Uterus (tissue), 4 donors: Measurements from ENCODE around the gene PCGF1. TPM values are rescaled to one million over a fixed set of nuclear protein-coding genes. Genes with fewer than 3 reads are reported as not detected.

ENCODE experiments used
- DNase-seq, 2 donors: peaks; one replicate each; pipeline ENCODE4 v3.0.0-alpha.2; 2019 to 2020
- H3K27ac ChIP-seq, 2 donors: fragments of 200-600 bp; sonication (generic); 1 replicate in 1 of 2; 2 replicates in 1 of 2; pipeline ENCODE4 v1.5.1; 2016 to 2018
- H3K27me3 ChIP-seq, 2 donors: fragments of 200-600 bp; sonication (generic); one replicate each; pipeline ENCODE4 v1.5.1; 2018 to 2019; ENCODE audit warnings: control low read depth in 1 of 2
- H3K36me3 ChIP-seq, 2 donors: fragments of 200-600 bp; sonication (generic); one replicate each; pipeline ENCODE4 v1.5.1; 2019; ENCODE audit warnings: control low read depth in 1 of 2
- H3K4me1 ChIP-seq, 2 donors: fragments of 200-600 bp; sonication (generic); one replicate each; pipeline ENCODE4 v1.5.1; 2018 to 2019; ENCODE audit warnings: control low read depth in 1 of 2
- H3K4me3 ChIP-seq, 2 donors: fragments of 200-600 bp; sonication (generic); 1 replicate in 1 of 2; 2 replicates in 1 of 2; pipeline ENCODE4 v1.5.1; 2018 to 2019; ENCODE audit warnings: mild to moderate bottlenecking in 1 of 2
- H3K9me3 ChIP-seq, 2 donors: fragments of 200-600 bp; sonication (generic); one replicate each; pipeline ENCODE4 v1.5.1; 2019; ENCODE audit warnings: control low read depth in 1 of 2
- CTCF ChIP-seq, 4 experiments: fragments of 200-600 bp in 2 of 4; fragments of 450-650 bp in 2 of 4; sonication (generic) in 2 of 4; IDR thresholded peaks; one replicate each; pipeline ENCODE4 v1.5.1; 2016 to 2019; ENCODE audit warnings: antibody characterized with exemption in 4 of 4, mild to moderate bottlenecking in 2 of 4, moderate library complexity in 1 of 4
- POLR2A ChIP-seq, 2 donors: fragments of 450-650 bp; IDR thresholded peaks; one replicate each; pipeline ENCODE4 v1.6.1; 2016; ENCODE audit warnings: antibody characterized with exemption in 2 of 2, mild to moderate bottlenecking in 1 of 2, moderate library complexity in 1 of 2
- intact Hi-C: fragments of 100-400 bp; cut with DNase I; formaldehyde crosslinking; loops from one replicate; pipeline ENCODE4 v1.15.1; 2023; ENCODE audit warnings: low total_unique reads
- total RNA-seq, 4 donors: library from RNA; depleted of rRNA in 3 of 4; stranded (reverse); fragments of >200 nt in 3 of 4; gene quantifications; one replicate each; pipeline versions ENCODE4 v1.1.0 to v1.2.4, GENCODE V29; 2014 to 2023
- donor health status: DM: yes; HTN: yes; CAD: no.

PCGF1 gene
- total RNA-seq, 4 donors from 2014 or later: 2.9 to 11.3 (median 9.7) TPM

GRCh38 chr2:74503506-74504475, 3.7 kb downstream of the PCGF1 start:
- no peaks in the 10 kb centered on the region for H3K36me3 ChIP-seq
- peaks cover 4 to 17% of the 10 kb centered on the region in 2 donors for H3K27me3 ChIP-seq
- no peaks in the 10 kb centered on the region for H3K9me3 ChIP-seq
- H3K4me1 ChIP-seq: peaks cover 0 to 15% of the 10 kb centered on the region in 2 donors
- TF ChIP-seq POLR2A (IDR thresholded peaks at IDR 0.05): no peak
- no peak for TF ChIP-seq CTCF (IDR thresholded peaks at IDR 0.05)
- intact Hi-C loops: no loop called here
- DNase-seq: no peak
- peak overlapping the region; percentile 23 to 38 for H3K4me3 ChIP-seq
- peak overlapping the region in 1 of 2 donors; percentile 77 for H3K27ac ChIP-seq

GRCh38 chr2:74502720-74503505, 4.6 kb downstream of the PCGF1 start:
- peak overlapping the region in 1 of 2 donors; percentile 77 for H3K27ac ChIP-seq
- peak; percentile 61 to 69 for DNase-seq
- peaks cover 4 to 26% of the 10 kb centered on the region in 2 donors for H3K27me3 ChIP-seq
- H3K36me3 ChIP-seq: no peaks in the 10 kb centered on the region
- H3K4me3 ChIP-seq: peak overlapping the region; percentile 23 to 38
- no peaks in the 10 kb centered on the region for H3K9me3 ChIP-seq
- no peak for TF ChIP-seq CTCF (IDR thresholded peaks at IDR 0.05)
- peak in 1 of 2 donors; percentile 29 for TF ChIP-seq POLR2A (IDR thresholded peaks at IDR 0.05)
- intact Hi-C loops: no loop called here
- H3K4me1 ChIP-seq: peaks cover 0 to 21% of the 10 kb centered on the region in 2 donors

- no peak for TF ChIP-seq CTCF (IDR thresholded peaks at IDR 0.05)
- no peak for TF ChIP-seq POLR2A (IDR thresholded peaks at IDR 0.05)
- intact Hi-C loops: no loop called here
- Histone ChIP-seq H3K27me3 (peaks cover 4 to 28% of the 10 kb centered on the region in 2 donors), H3K27ac (peak overlapping the region in 1 of 2 donors; percentile 55), H3K9me3 (no peaks in the 10 kb centered on the region), H3K4me1 (peaks cover 0 to 24% of the 10 kb centered on the region in 2 donors), H3K36me3 (no peaks in the 10 kb centered on the region), H3K4me3 (peak overlapping the region; percentile 23 to 38)
- no peak for DNase-seq
Measured at GRCh38 chr2:74502147-74502719, 5.3 kb downstream of the PCGF1 start.

GRCh38 chr2:74501335-74502071, 6.0 kb downstream of the PCGF1 start:
- no peak overlapping the region for H3K27ac ChIP-seq
- no peaks in the 10 kb centered on the region for H3K36me3 ChIP-seq
- H3K4me3 ChIP-seq: no peak overlapping the region
- no peak for DNase-seq
- no peaks in the 10 kb centered on the region for H3K9me3 ChIP-seq
- H3K27me3 ChIP-seq: peaks cover 4 to 28% of the 10 kb centered on the region in 2 donors
- TF ChIP-seq POLR2A (IDR thresholded peaks at IDR 0.05): no peak
- no peak for TF ChIP-seq CTCF (IDR thresholded peaks at IDR 0.05)
- peaks cover 0 to 19% of the 10 kb centered on the region in 2 donors for H3K4me1 ChIP-seq
- intact Hi-C loops: no loop called here
